ENCODE data around the gene AADACL4.

Gene AADACL4

DNA sequence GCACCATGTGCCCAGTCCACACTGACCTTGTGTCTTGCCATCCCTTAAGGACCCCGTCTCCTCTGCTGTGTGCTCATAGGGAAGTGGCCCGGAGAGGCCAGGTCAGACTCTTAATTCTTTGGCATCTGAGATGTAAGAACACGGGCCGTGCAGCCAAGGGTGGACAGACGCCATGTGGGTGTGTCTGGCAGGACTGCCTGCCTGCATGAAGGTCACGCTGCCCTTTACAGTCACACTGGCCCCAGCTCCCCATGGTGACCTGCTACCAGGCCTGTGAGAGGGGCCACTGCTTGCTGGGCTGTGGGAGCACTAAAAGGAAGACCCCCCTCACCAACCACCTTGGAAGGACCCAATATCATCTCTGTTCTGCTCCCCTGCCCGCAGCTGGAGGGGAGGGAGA lies 43.5 kb upstream of the AADACL4 start:
- Histone ChIP-seq H3K27ac (0 out of 22 replicates have a peak overlapping the region, but pooled peaks of 1 of the 11 experiments have one; percentile 2), H3K4me1 (peaks cover 68 to 87% (median 77%) of the 10 kb centered on the region in 10 experiments), H3K4me2 (peak overlapping the region in 9 of 11 experiments; percentile 23 to 92 (median 38); a peak in 14 of 22 replicates), H4K20me1 (peaks cover 0 to 8% (median 0%) of the 10 kb centered on the region in 11 experiments; a peak in 2 of 22 replicates), H3K9ac (no peak overlapping the region), H3K9me3 (replicated peaks in 1 of 11) (no peaks in the 10 kb centered on the region), H3K36me3 (no peaks in the 10 kb centered on the region), H3K4me3 (no peak overlapping the region), H3K27me3 (peaks cover 0 to 7% (median 0%) of the 10 kb centered on the region in 11 experiments; a peak in 2 of 22 replicates)
- TF ChIP-seq Cebpa-rat (IDR thresholded peaks at IDR 0.05) = no peak

DNA sequence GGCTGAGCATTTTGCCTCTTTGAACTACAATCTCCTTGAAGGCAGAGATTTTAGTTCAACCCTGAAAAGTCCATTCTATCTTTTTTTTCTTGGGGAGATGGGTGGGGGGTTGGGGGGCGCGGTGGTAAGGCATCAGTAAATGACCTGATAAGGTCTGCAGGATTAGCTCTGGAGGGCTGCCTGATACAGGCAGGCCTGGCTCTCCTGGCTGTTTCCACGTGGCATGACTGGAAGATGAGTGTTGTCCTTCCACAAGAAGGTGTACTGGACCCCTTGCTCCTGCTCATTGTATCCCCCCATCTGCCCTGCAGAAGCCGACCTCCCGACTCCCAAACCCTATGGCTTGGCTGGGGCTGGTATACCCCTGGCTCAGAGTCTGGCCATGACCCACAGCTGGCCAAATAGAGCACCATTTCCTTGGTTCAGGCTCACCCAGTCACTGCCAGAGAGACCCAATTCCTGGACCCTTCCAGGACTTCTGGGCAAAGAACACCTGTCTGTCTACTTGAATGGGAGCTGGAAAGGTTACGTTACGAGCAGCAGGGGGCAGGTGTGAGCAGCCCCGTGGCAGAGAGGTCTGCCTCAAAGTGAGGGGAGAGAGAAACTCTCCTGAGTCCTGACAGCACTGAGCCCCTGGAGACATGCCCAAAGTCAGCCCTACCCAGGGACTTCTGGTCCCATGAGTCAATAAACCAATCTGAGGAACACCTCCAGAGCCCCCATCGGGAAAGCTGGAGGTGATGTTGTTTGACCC lies 42.8 kb upstream of the AADACL4 start:
- Histone ChIP-seq H3K4me2 (peak overlapping the region; percentile 31 to 94 (median 78); a peak in 20 of 22 replicates), H3K4me1 (peaks cover 65 to 84% (median 73%) of the 10 kb centered on the region in 10 experiments), H4K20me1 (peaks cover 0 to 7% (median 0%) of the 10 kb centered on the region in 11 experiments; a peak in 2 of 22 replicates), H3K4me3 (no peak overlapping the region), H3K9me3 (replicated peaks in 1 of 11) (no peaks in the 10 kb centered on the region), H3K27ac (peak overlapping the region in 8 of 11 experiments; percentile 8 to 87 (median 81); a peak in 12 of 22 replicates), H3K36me3 (no peaks in the 10 kb centered on the region), H3K27me3 (peaks cover 0 to 7% (median 0%) of the 10 kb centered on the region in 11 experiments; a peak in 1 of 22 replicates), H3K9ac (no peak overlapping the region)
- no peak for TF ChIP-seq Cebpa-rat (IDR thresholded peaks at IDR 0.05)

DNA sequence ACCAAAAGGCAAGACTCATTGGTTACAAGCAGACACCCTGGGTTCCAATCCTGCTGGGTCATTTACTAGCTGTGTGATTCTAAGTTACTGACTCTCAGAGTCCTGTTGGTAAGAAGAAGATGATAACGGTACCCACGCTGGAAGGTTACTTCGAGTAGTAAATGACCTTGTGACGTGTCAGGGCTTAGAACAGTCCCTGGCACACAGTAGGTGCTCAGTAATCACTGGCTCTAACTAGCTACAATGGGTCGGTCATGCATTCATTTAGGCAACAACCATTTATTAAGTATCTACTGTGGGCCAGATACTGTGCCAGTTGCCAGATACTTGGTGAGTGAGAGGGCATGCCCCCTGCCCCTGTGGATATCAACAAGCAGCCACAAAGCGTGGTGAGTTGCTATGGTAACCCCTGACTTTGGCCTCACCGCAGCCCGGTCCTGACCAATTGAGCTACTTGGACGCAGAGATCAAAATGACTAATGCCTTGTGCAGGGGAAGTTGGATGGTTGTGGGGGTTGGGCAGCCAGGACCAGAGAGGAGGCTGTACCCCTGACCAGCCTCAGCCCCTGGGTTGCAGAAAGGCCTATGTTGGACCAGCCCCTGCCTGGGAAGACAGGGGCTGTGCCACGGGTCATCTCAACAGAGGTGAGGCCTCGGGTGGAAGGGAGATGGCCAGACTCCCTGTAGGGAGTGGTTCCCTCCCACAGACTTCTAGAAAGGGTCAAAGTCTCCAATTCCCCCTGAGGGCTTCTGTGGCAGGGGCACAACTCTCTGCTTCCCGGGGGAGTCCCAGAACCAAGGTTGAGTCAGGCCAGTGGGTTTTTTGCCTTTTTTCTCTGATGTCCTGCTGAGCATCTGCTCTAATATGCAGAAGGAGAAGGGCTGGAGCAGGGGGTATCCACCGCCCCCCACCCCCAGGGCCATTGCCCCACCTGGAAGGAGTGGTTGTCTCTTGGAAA lies 41.9 kb upstream of the AADACL4 start:
- Histone ChIP-seq H3K4me3 (no peak overlapping the region), H3K27ac (peak overlapping the region in 9 of 11 experiments; percentile 11 to 87 (median 82); a peak in 16 of 22 replicates), H4K20me1 (no peaks in the 10 kb centered on the region), H3K36me3 (no peaks in the 10 kb centered on the region; a peak in 1 of 22 replicates), H3K27me3 (peaks cover 0 to 7% (median 0%) of the 10 kb centered on the region in 11 experiments; a peak in 1 of 22 replicates), H3K9ac (peak overlapping the region in 6 of 11 experiments; percentile 28 to 76 (median 58); a peak in 6 of 22 replicates), H3K4me1 (peaks cover 58 to 75% (median 65%) of the 10 kb centered on the region in 10 experiments), H3K9me3 (replicated peaks in 1 of 11) (peaks cover 0 to 8% (median 7%) of the 10 kb centered on the region in 11 experiments; a peak in 18 of 22 replicates), H3K4me2 (peak overlapping the region; percentile 26 to 94 (median 78); a peak in 21 of 22 replicates)
- no peak for TF ChIP-seq Cebpa-rat (IDR thresholded peaks at IDR 0.05)

DNA sequence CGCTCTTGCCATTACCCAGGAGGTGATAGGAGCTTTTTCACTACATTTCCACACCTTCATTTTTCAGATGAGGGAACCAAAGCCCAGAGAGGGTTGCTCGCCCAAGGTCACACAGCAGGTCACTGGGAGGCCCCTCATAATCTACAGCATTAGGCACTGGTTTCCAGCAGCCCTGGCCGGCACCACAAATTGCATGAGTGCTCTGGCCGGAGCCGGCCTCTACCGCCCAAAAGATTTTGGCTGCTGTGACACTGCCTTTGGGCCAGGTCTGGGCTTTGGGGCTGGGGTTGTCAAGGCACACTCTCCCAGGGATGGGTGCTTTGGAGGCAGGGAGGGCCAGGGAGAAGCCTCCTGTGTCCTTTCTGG lies 41.2 kb upstream of the AADACL4 start:
- no peaks in the 10 kb centered on the region; a peak in 1 of 22 replicates for H3K36me3 ChIP-seq
- TF ChIP-seq Cebpa-rat (IDR thresholded peaks at IDR 0.05) = no peak
- no peaks in the 10 kb centered on the region for H4K20me1 ChIP-seq
- peaks cover 5 to 15% (median 12%) of the 10 kb centered on the region in 11 experiments; a peak in 20 of 22 replicates for H3K9me3 ChIP-seq (replicated peaks in 1 of 11)
- peak overlapping the region in 10 of 11 experiments; percentile 11 to 87 (median 82); a peak in 19 of 22 replicates for H3K27ac ChIP-seq
- peak overlapping the region in 1 of 10 experiments; percentile 43; a peak in 1 of 20 replicates for H3K4me3 ChIP-seq
- peak overlapping the region in 8 of 11 experiments; percentile 5 to 76 (median 50); a peak in 9 of 22 replicates for H3K9ac ChIP-seq
- peaks cover 0 to 7% (median 0%) of the 10 kb centered on the region in 11 experiments; a peak in 1 of 22 replicates for H3K27me3 ChIP-seq
- H3K4me2 ChIP-seq = peak overlapping the region in 10 of 11 experiments; percentile 63 to 94 (median 80); a peak in 19 of 22 replicates
- H3K4me1 ChIP-seq = peaks cover 52 to 69% (median 58%) of the 10 kb centered on the region in 10 experiments

DNA sequence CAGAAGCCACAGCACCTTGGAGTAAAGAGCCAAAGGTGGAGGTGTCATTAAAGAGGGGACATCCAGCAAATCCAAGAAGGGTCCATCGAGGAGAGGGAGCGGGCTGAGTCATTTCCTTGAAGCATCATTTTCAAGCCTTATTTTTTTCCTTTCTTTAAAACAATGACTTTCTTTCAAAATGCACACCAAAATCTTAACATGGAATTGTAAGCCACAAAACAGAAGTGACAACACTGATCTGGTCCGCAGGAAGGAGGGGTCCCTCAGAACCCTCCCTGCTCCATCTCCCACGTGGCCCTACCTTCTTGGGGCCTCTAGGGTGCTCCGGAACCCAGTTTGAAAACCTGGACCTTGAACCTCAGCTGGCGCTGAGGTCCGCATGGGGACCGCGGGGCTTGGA lies 40.7 kb upstream of the AADACL4 start:
- no peaks in the 10 kb centered on the region; a peak in 1 of 22 replicates for H3K36me3 ChIP-seq
- peaks cover 0 to 1% (median 0%) of the 10 kb centered on the region in 11 experiments; a peak in 1 of 22 replicates for H3K27me3 ChIP-seq
- peaks cover 46 to 63% (median 53%) of the 10 kb centered on the region in 10 experiments for H3K4me1 ChIP-seq
- no peaks in the 10 kb centered on the region for H4K20me1 ChIP-seq
- peak overlapping the region in 10 of 11 experiments; percentile 11 to 87 (median 82); a peak in 20 of 22 replicates for H3K27ac ChIP-seq
- TF ChIP-seq Cebpa-rat (IDR thresholded peaks at IDR 0.05) = no peak
- H3K9me3 ChIP-seq (replicated peaks in 1 of 11) = peaks cover 5 to 21% (median 18%) of the 10 kb centered on the region in 11 experiments; a peak in 20 of 22 replicates
- peak overlapping the region in 9 of 11 experiments; percentile 23 to 76 (median 68); a peak in 13 of 22 replicates for H3K9ac ChIP-seq
- H3K4me2 ChIP-seq = peak overlapping the region; percentile 43 to 94 (median 78)
- H3K4me3 ChIP-seq = peak overlapping the region in 1 of 10 experiments; percentile 43; a peak in 2 of 20 replicates

DNA sequence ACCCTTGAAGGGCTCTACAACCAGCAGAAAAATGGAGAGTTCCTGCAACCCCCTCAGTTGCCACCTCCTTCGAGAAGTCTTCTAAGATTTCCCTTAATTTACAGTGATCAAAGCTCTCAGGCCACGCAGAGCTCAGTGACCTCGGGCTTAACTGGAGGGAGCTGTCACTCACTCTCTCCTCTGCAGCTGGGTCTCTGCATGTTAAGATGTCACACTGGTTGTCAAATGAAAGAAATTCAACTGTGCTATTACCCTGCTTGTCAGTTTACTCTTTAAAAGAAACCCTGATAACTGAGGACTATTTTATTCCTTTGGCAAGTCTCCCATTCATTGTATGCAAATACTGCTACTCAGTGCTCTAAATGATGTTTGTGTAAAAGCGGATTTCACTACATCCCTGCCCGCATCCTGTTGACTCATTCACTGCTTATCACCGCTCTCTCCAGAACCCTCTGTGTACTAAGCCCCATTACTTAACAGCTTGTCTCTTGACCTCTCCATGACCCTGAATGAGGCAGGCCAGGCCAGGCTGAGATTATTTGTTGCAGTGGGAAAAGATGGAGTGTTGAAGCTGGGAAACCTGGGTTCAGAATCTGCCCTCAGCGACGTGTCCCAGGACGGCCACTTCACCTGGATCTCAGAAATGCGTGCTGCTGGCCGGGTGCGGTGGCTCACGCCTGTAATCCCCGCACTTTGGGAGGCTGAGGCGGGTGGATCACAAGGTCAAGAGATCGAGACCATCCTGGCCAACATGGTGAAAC lies 39.6 kb upstream of the AADACL4 start:
- no peaks in the 10 kb centered on the region for H3K27me3 ChIP-seq
- TF ChIP-seq Cebpa-rat (IDR thresholded peaks at IDR 0.05) = peak in 9 of 11 experiments; percentile 41 to 76 (median 64); a peak in 12 of 22 replicates
- H3K9me3 ChIP-seq (replicated peaks in 1 of 11) = peaks cover 5 to 24% (median 18%) of the 10 kb centered on the region in 11 experiments; a peak in 20 of 22 replicates
- peak overlapping the region in 9 of 11 experiments; percentile 23 to 76 (median 68); a peak in 18 of 22 replicates for H3K9ac ChIP-seq
- H4K20me1 ChIP-seq = no peaks in the 10 kb centered on the region
- peak overlapping the region; percentile 43 to 94 (median 78) for H3K4me2 ChIP-seq
- H3K27ac ChIP-seq = peak overlapping the region in 9 of 11 experiments; percentile 60 to 87 (median 82); a peak in 18 of 22 replicates
- no peaks in the 10 kb centered on the region; a peak in 1 of 22 replicates for H3K36me3 ChIP-seq
- H3K4me3 ChIP-seq = peak overlapping the region in 2 of 10 experiments; percentile 15 to 29; a peak in 3 of 20 replicates
- peaks cover 46 to 60% (median 52%) of the 10 kb centered on the region in 10 experiments for H3K4me1 ChIP-seq

DNA sequence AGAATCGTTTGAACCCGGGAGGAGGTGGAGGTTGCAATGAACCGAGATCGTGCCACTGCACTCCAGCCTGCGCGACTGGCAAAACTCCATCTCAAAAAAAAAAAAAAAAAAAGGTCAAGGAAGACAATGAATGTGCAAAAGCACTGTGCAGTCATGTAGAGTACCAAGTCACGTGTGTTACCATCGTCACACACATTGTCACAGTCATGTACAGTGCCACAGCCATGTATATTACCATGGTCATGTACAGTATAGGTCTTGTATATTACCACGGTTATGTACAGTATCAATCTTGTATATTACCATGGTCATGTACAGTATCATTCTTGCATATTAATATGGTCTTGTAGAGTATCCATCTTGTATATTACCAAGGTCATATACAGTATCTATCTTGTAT lies 38.9 kb upstream of the AADACL4 start:
- Histone ChIP-seq H3K9ac (peak overlapping the region in 5 of 11 experiments; percentile 22 to 70 (median 60); a peak in 6 of 22 replicates), H3K9me3 (replicated peaks in 1 of 11) (peaks cover 5 to 24% (median 18%) of the 10 kb centered on the region in 11 experiments; a peak in 20 of 22 replicates), H4K20me1 (no peaks in the 10 kb centered on the region), H3K4me1 (peaks cover 46 to 58% (median 50%) of the 10 kb centered on the region in 10 experiments), H3K4me3 (no peak overlapping the region), H3K36me3 (no peaks in the 10 kb centered on the region; a peak in 1 of 22 replicates), H3K27ac (peak overlapping the region in 9 of 11 experiments; percentile 60 to 87 (median 81); a peak in 18 of 22 replicates), H3K27me3 (no peaks in the 10 kb centered on the region), H3K4me2 (peak overlapping the region in 10 of 11 experiments; percentile 63 to 94 (median 80); a peak in 19 of 22 replicates)
- no peak for TF ChIP-seq Cebpa-rat (IDR thresholded peaks at IDR 0.05)

All from BLaER1 treated with 17β-estradiol and CSF1 and Interleukin-3, amounts not matched to agents 10 nM and 100 nM (cell line).